ENCODE data around the gene SLC43A2. TPM values are rescaled to one million over a fixed set of nuclear protein-coding genes. Genes with fewer than 3 reads are reported as not detected.
"Not testable (repeated sequence)": the region's sequence is repeated elsewhere in the genome, so short reads cannot be mapped to it uniquely, and the experiment has no call there.

Gene SLC43A2
- 100 to 1,000 TPM in 1 of 4 donors, 10 to 100 TPM in 3; 58.6 to 103 (median 69.0) TPM for total RNA-seq

GRCh38 chr17:1627982-1628855 lies at the start of gene SLC43A2:
SLC43A2 (minus strand) TSS chr17:1628834; CDS start chr17:1627874, 960 bp downstream.
- peak within 1 kb of the TSS; percentile 76 to 89 (median 84) for H3K4me3 ChIP-seq
- peaks cover 0 to 20% (median 15%) of the 10 kb centered on the region in 4 donors for H3K4me1 ChIP-seq
- no peaks in the 10 kb centered on the region for H3K36me3 ChIP-seq
- TF ChIP-seq CTCF (IDR thresholded peaks at IDR 0.05) (no peak), POLR2A (IDR thresholded peaks at IDR 0.05) (peak; percentile 45 to 63)
- DNase-seq: peak; percentile 85 to 92 (median 90)
- H3K27me3 ChIP-seq: no peaks in the 10 kb centered on the region
- H3K27ac ChIP-seq: peak within 1 kb of the TSS; percentile 87 to 99 (median 91)
- no peaks in the 10 kb centered on the region for H3K9me3 ChIP-seq

GRCh38 chr17:1676401-1676800 lies 47.8 kb upstream of the SLC43A2 start:
- TF ChIP-seq POLR2A (IDR thresholded peaks at IDR 0.05): no peak
- TF ChIP-seq CTCF (IDR thresholded peaks at IDR 0.05): no peak
- peaks cover 2 to 100% (median 13%) of the 10 kb centered on the region in 3 donors for H3K36me3 ChIP-seq

GRCh38 chr17:1673041-1673785 lies 44.6 kb upstream of the SLC43A2 start:
- H3K4me3 ChIP-seq: no peak overlapping the region
- no peak overlapping the region for H3K27ac ChIP-seq
- no peaks in the 10 kb centered on the region for H3K4me1 ChIP-seq
- peaks cover 2 to 95% (median 5%) of the 10 kb centered on the region in 3 donors for H3K36me3 ChIP-seq
- H3K9me3 ChIP-seq: no peaks in the 10 kb centered on the region
- no peak for TF ChIP-seq CTCF (IDR thresholded peaks at IDR 0.05)
- no peak for TF ChIP-seq POLR2A (IDR thresholded peaks at IDR 0.05)
- peak in 1 of 3 donors; percentile 54 for DNase-seq
- no peaks in the 10 kb centered on the region for H3K27me3 ChIP-seq

More at GRCh38 chr17:1676401-1676800, 47.8 kb upstream of the SLC43A2 start:
- Histone ChIP-seq H3K4me1 (no peaks in the 10 kb centered on the region), H3K27me3 (no peaks in the 10 kb centered on the region), H3K27ac (no peak overlapping the region), H3K9me3 (no peaks in the 10 kb centered on the region), H3K4me3 (no peak overlapping the region)
- DNase-seq: no peak

GRCh38 chr17:1663934-1664333 lies 35.3 kb upstream of the SLC43A2 start:
- H3K36me3 ChIP-seq: peaks cover 0 to 99% (median 0%) of the 10 kb centered on the region in 3 donors
- not testable (repeated sequence) for DNase-seq, H3K4me1 ChIP-seq, H3K27me3 ChIP-seq, H3K9me3 ChIP-seq, H3K27ac ChIP-seq, H3K4me3 ChIP-seq

GRCh38 chr17:1661045-1661444 lies 32.4 kb upstream of the SLC43A2 start:
- TF ChIP-seq CTCF (IDR thresholded peaks at IDR 0.05): no peak
- H3K4me3 ChIP-seq: no peak overlapping the region
- peaks cover 0 to 99% (median 0%) of the 10 kb centered on the region in 3 donors for H3K36me3 ChIP-seq
- no peak overlapping the region for H3K27ac ChIP-seq
- H3K27me3 ChIP-seq: no peaks in the 10 kb centered on the region
- H3K9me3 ChIP-seq: no peaks in the 10 kb centered on the region
- H3K4me1 ChIP-seq: no peaks in the 10 kb centered on the region
- DNase-seq: no peak

- TF ChIP-seq POLR2A (IDR thresholded peaks at IDR 0.05): no peak
- no peak for TF ChIP-seq CTCF (IDR thresholded peaks at IDR 0.05)
- H3K27me3 ChIP-seq: no peaks in the 10 kb centered on the region
- H3K27ac ChIP-seq: no peak overlapping the region
- H3K9me3 ChIP-seq: no peaks in the 10 kb centered on the region
- DNase-seq: no peak
- no peaks in the 10 kb centered on the region for H3K4me1 ChIP-seq
- no peak overlapping the region for H3K4me3 ChIP-seq
- H3K36me3 ChIP-seq: peaks cover 0 to 100% (median 0%) of the 10 kb centered on the region in 3 donors
Observed at GRCh38 chr17:1658100-1658499, 29.5 kb upstream of the SLC43A2 start.

All from Peyer's patch (tissue), 4 donors.